Activated T-helper 9 cell treated with anti-CD3 and anti-CD28 coated beads, Interleukin-2, amount 50 U/mL, for 16 hours (primary cell): ENCODE results near the gene CALR3.
"Not testable (repeated sequence)": the region's sequence is repeated elsewhere in the genome, so short reads cannot be mapped to it uniquely, and the experiment has no call there.

Experiments
- DNase-seq: peaks from one replicate; pipeline ENCODE4 v3.0.0-alpha.2; 2020; ENCODE audit warnings: low read depth

Gene CALR3

GRCh38 chr19:16524991-16525734, 29.2 kb upstream of the CALR3 start:
- DNase-seq, result no peak

- no peak for DNase-seq
Observed at GRCh38 chr19:16522559-16523377, 26.8 kb upstream of the CALR3 start.

GRCh38 chr19:16521715-16522289, 25.8 kb upstream of the CALR3 start:
- no peak for DNase-seq

GRCh38 chr19:16520986-16521624, 25.1 kb upstream of the CALR3 start:
- DNase-seq, result no peak

- DNase-seq, result no peak
Observed at GRCh38 chr19:16520074-16520973, 24.4 kb upstream of the CALR3 start.

- no peak for DNase-seq
Observed at GRCh38 chr19:16519230-16519687, 23.3 kb upstream of the CALR3 start.

GRCh38 chr19:16518483-16519229, 22.7 kb upstream of the CALR3 start:
- no peak for DNase-seq

- no peak for DNase-seq
Observed at GRCh38 chr19:16518061-16518460, 22.1 kb upstream of the CALR3 start.

- DNase-seq, result no peak
Observed at GRCh38 chr19:16516923-16517610, 21.1 kb upstream of the CALR3 start.

- DNase-seq, result no peak
Observed at GRCh38 chr19:16516381-16516780, 20.4 kb upstream of the CALR3 start.

- DNase-seq, result no peak
Observed at GRCh38 chr19:16514383-16515019, 18.5 kb upstream of the CALR3 start.

GRCh38 chr19:16512611-16513010, 16.6 kb upstream of the CALR3 start:
- not testable (repeated sequence) for DNase-seq

GRCh38 chr19:16509141-16510061, 13.4 kb upstream of the CALR3 start:
- no peak for DNase-seq

- no peak for DNase-seq
Observed at GRCh38 chr19:16508546-16508945, 12.6 kb upstream of the CALR3 start.

- DNase-seq, result no peak
Observed at GRCh38 chr19:16506961-16507360, 11.0 kb upstream of the CALR3 start.

- DNase-seq, result not testable (repeated sequence)
Observed at GRCh38 chr19:16506161-16506560, 10.2 kb upstream of the CALR3 start.

- no peak for DNase-seq
Observed at GRCh38 chr19:16504271-16504670, 8.3 kb upstream of the CALR3 start.

- no peak for DNase-seq
Observed at GRCh38 chr19:16497837-16498236, 1.9 kb upstream of the CALR3 start.
